Measurements from ENCODE around the gene OR10X1. TPM values are rescaled to one million over a fixed set of nuclear protein-coding genes. Genes with fewer than 3 reads are reported as not detected.

Gene OR10X1, protein sequence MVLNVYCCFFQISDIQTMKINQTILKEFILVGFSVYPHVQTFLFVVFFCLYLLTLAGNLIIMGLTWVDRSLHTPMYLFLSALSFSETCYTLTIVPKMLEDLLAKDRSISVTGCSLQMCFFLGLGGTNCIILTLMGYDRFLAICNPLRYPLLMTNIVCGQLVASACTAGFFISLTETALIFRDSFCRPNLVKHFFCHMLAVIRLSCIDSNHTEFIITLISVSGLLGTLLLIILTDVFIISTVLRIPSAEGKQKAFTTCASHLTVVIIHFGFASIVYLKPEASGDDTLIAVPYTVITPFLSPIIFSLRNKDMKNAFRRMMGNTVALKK
- total RNA-seq, result not detected

GRCh38 chr1:158579733-158580132 lies at the start of gene OR10X1:
Gene OR10X1, minus strand, starts transcription at chr1:158579899. Its CDS starts 0 bp downstream, at chr1:158579899.

DNA sequence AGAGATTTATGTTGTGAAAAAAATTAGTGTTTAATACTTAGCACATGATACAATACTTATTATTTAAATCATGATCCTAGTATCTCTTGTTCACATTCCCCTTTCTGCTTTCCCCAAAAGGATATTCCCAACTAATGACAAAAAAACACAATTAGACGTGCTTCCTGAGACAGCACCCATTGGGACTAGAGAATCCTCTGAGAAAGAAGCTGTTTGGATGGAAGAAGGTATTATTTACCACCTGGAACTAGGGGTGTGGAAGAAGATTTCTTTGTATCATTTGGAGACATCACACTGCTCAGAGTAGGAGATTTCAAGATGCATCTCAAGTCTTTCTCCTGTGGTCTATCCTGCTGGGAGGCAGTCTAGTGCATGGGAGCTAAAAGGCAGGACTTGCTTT lies 25.3 kb upstream of the OR10X1 start, which contains the start of gene OR10Z1:
TSS of gene OR10Z1 (plus strand) at position 301 of the 400 bp plus-strand sequence. CDS start 1,171 bp downstream, outside the sequence.

GRCh38 chr1:158570480-158570879 lies 9.2 kb downstream of the OR10X1 start, which contains the start of gene OR6P1:
Gene OR6P1, minus strand, starts transcription at chr1:158570580. Its CDS starts 6,976 bp downstream, at chr1:158563604.

DNA sequence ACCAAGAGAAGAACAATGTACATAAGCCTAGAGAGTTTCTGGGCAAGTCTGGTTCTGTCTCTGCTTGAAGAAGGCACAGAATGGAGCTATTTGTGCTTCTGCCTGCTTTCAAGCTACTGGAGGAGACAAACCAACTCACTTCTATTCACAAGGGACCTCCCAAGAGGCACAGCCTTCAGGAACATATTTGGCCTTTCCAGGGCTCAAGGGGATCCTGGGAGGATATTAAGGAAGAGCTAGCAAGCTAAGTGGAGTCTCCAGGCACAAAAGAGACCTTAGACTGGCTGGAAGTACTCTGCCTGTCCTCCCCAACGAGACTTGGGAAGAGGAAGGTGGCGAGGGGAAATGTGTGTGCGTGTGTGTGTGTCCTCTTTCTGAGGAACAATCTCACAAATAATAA lies 25.3 kb downstream of the OR10X1 start, which contains the start of gene OR6Y1:
TSS of gene OR6Y1 (minus strand) at position 54 of the 400 bp plus-strand sequence. CDS start 6,300 bp downstream, outside the sequence.

Other genes starting within 250 kb of the OR10X1 start
- not detected for gene CD1B, start 248.4 kb downstream of the OR10X1 start, total RNA-seq
- 0.82 TPM for gene CD1E, start 226.0 kb downstream of the OR10X1 start, total RNA-seq
- gene OR10T2, start 180.4 kb downstream of the OR10X1 start, total RNA-seq, result not detected
- gene OR10K2, start 153.7 kb downstream of the OR10X1 start, total RNA-seq, result not detected
- not detected for gene OR10K1, start 118.1 kb downstream of the OR10X1 start, total RNA-seq
- gene OR10R2, start 107.7 kb downstream of the OR10X1 start, total RNA-seq, result not detected
- gene OR6Y1, start 25.5 kb downstream of the OR10X1 start, total RNA-seq, result not detected
- gene OR6P1, start 9.3 kb downstream of the OR10X1 start, total RNA-seq, result not detected
- not detected for gene OR10Z1, start 25.4 kb upstream of the OR10X1 start, total RNA-seq
- gene SPTA1, start 106.8 kb upstream of the OR10X1 start, total RNA-seq, result 22.7 TPM
- gene OR6K2, start 120.8 kb upstream of the OR10X1 start, total RNA-seq, result not detected
- not detected for gene OR6K3, start 140.8 kb upstream of the OR10X1 start, total RNA-seq
- not detected for gene OR6K6, start 174.8 kb upstream of the OR10X1 start, total RNA-seq
- gene OR6N1, start 192.3 kb upstream of the OR10X1 start, total RNA-seq, result not detected
- not detected for gene OR6N2, start 201.3 kb upstream of the OR10X1 start, total RNA-seq

Measured in metanephros (tissue), 1 donor.